HG02610 (cell line): ENCODE results near the gene AP3S2.
"Not testable (repeated sequence)": the region's sequence is repeated elsewhere in the genome, so short reads cannot be mapped to it uniquely, and the experiment has no call there.

Source experiments
- ATAC-seq: cut with Tn5 transposase; IDR thresholded peaks from one replicate; pipeline ENCODE4 v1.9.1; 2021; ENCODE audit warnings: mild to moderate bottlenecking, moderate library complexity; ENCODE audit not compliant: unreplicated experiment

The AP3S2 gene

DNA sequence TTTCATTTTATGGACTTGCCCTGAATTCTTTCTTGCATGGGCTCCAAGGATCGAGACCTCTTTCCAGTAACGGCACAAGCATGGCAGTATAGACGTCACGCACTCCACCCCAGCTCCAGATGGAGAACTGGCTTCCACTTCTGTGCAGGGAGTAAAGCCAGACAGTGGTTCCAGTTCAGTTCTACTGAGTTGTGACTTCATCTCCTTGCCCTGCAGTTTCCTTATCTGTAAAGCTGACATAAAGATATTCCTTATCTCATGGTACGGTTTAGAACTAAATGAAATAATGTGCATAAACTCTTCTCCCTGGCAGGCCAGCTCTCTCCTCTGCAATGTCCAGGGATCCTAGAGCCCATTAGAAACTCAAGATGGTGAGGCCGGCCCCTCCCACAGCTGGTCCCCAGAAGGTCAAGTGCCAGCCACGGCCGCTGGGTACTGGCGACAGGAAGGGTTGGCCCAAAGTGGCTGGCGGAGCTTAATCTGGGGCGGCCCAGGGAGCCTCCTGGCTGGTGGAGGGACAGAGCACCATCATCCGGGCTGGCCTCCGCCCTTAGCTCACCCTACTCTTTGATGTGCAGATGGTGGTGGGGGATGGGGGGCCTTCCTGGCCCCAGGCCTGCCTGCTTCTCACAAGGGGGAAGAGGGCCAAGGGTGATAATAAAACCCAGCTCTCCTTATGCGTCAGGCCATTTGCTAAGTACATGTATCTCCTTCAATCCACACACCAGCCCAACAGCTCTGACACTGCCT is 110.5 kb downstream of the AP3S2 start:
- no peak for ATAC-seq

- not testable (repeated sequence) for ATAC-seq
Observed at GRCh38 chr15:89782619-89782950, 111.2 kb downstream of the AP3S2 start.

DNA sequence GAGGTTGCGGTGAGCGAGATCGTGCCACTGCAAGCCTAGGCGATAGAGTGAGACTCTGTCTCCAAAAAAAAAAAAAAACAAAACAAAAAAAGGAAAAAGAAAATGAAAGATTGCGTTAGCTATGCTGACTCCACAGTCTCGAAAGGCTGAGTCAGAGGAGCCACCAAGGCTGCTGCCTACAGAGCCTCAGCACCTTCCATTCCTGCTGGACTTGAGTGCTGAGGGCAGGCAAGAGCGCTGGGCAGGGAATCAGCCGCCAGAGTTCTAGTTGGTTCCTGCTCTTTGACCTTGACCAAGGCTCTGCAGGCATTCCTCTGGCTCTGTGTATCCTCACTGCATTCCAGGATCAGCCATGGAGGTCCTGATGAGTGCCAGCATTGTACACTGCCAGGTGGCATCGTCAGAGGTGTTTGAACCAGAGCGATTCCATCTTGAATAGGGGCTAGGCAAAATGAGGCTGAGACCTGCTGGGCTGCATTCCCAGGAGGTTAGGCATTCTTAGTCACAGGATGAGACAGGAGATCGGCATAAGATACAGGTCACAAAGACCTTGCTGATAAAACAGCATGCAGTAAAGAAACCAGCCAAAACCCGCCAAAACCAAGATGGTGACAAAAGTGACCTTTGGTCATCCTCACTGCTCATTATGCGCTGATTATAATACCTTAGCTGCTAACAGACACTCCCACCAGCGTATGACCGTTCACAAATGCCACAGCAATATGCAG is 111.7 kb downstream of the AP3S2 start:
- no peak for ATAC-seq

GRCh38 chr15:89781055-89781454 is 112.7 kb downstream of the AP3S2 start:
- no peak for ATAC-seq

DNA sequence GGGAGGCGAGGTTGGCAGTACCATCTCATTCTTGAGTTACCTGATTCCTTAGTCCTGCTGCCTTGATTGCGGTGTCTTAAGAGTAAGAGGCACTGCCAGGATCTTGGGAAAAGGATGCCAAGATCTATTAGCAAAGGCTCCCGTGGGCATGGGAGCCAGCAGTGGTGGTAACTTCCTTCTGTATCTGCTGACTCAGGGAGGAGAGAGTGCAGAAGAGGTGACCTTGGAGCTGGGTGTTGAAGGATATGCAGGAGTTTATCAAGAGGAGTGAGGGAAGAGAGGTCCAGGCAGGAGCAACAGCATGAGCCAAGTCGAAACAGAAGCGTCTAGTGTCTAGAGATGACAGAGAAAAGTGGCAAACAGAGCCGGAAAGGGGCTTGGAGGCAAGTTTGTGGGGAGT is 113.2 kb downstream of the AP3S2 start:
- no peak for ATAC-seq
